GM21529 (cell line): Measurements from ENCODE around the gene FAM124A.

ENCODE experiments used
- ATAC-seq: cut with Tn5 transposase; IDR thresholded peaks from one replicate; pipeline ENCODE4 v1.9.1; 2021; ENCODE audit not compliant: unreplicated experiment

The FAM124A gene

DNA sequence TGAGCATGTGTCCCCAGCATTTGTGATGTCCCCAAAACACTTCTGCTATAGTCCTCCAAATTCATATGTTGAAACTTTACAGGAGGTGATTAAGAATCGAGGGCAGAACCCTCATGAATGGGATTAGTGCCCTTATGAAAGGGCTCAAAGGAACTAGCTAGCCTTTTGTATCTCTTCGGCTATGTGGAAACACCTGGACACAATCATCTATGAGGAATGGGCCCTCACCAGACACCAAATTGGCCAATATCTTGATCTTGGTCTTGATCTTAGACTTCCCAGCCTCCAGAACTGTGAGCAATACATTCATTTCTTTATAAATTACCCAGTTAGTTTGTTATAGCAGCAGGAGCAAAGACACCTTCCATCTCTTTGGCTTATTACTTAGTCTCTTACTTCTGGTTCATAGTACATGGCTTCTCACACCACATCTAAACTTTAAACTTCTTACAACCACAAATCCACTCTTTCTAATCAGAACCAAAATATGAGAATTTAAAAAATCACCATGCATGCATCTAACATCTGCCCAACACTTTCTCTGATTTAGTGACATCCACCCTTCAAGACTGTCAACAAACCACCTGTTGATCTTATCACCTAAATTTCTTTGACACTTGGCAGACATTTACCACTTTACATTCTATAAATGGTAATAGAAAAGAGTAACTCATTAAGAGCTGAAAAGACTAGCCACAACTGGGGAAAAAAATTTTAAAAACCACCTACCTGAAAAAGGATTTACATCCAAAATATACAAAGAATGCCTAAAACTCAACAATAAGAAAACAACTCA is 110.6 kb downstream of the FAM124A start:
- no peak for ATAC-seq

DNA sequence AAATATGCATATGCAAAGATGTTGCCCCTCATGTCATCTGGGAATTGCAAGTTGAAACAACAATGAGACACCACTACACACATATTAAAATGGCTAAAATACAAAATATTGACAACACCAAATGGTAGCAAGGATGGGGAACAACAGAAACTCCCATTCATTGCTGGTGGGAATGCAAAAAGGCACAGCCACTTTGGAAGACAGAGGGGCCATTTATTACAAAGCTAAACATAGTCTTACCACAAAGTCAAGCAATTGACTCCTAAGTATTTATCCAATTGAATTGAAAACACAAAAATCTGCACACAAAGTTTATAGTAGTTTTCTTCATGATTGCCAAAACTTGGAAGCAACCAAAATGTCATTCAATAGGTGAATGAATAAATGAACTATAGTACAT is 111.2 kb downstream of the FAM124A start:
- ATAC-seq = no peak

DNA sequence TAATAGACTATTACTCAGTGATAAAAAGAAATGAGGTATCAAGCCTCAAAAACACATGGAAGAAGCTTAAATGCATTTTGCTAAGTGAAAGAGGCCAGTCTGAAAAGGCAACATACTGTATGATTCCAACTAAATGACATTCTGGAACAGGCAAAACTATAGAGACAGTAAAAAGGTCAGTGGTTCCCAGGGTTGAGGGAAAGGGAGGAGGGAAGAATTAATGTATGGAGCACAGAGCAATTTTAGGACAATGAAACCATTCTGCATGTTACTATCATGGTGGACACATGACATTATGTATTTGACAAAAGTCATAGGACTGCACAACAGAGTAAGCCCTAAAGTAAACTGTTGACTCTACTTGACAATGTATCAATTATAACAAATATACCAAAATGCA is 111.6 kb downstream of the FAM124A start:
- ATAC-seq = no peak
